ENCODE data around the gene SLC9A2. TPM values are rescaled to one million over a fixed set of nuclear protein-coding genes. Genes with fewer than 3 reads are reported as not detected.

The SLC9A2 gene
- total RNA-seq, 1 donor from 2014 or later = 0.32 TPM

- Histone ChIP-seq H3K9me3 (ENCODE audit: insufficient read depth, low read depth, low read length) (no peaks in the 10 kb centered on the region), H3K4me1 (ENCODE audit: insufficient read depth, low read length) (no peaks in the 10 kb centered on the region), H4K20me1 (ENCODE audit: insufficient read depth, low read length) (no peaks in the 10 kb centered on the region), H3K4me3 (ENCODE audit: insufficient read depth, low read depth, low read length) (no peak overlapping the region), H3K27me3 (ENCODE audit: insufficient read depth, low read length) (no peaks in the 10 kb centered on the region), H3K9ac (ENCODE audit: low read length) (no peak overlapping the region), H3K4me2 (ENCODE audit: low read length) (no peak overlapping the region), H3K27ac (ENCODE audit: low read depth, low read length) (no peak overlapping the region), H3K79me2 (ENCODE audit: insufficient read depth, low read length) (no peaks in the 10 kb centered on the region), H2AFZ (ENCODE audit: low read depth, low read length) (no peak overlapping the region), H3K36me3 (ENCODE audit: insufficient read depth, low read length) (no peaks in the 10 kb centered on the region)
- Mint-ChIP-seq H3K4me3 (ENCODE audit: unreplicated experiment) (no peak overlapping the region), H3K36me3 (ENCODE audit: low read depth, unreplicated experiment) (no peaks in the 10 kb centered on the region), H3K27ac (ENCODE audit: unreplicated experiment) (no peak overlapping the region), H3K27me3 (ENCODE audit: low read depth, unreplicated experiment) (no peaks in the 10 kb centered on the region), H3K9me3 (ENCODE audit: unreplicated experiment) (no peaks in the 10 kb centered on the region), H3K4me1 (ENCODE audit: low read depth, unreplicated experiment) (no peaks in the 10 kb centered on the region)
- DNase-seq (ENCODE audit: low read depth) (no peak), FAIRE-seq (no peak)
- TF ChIP-seq, protein P1, sequence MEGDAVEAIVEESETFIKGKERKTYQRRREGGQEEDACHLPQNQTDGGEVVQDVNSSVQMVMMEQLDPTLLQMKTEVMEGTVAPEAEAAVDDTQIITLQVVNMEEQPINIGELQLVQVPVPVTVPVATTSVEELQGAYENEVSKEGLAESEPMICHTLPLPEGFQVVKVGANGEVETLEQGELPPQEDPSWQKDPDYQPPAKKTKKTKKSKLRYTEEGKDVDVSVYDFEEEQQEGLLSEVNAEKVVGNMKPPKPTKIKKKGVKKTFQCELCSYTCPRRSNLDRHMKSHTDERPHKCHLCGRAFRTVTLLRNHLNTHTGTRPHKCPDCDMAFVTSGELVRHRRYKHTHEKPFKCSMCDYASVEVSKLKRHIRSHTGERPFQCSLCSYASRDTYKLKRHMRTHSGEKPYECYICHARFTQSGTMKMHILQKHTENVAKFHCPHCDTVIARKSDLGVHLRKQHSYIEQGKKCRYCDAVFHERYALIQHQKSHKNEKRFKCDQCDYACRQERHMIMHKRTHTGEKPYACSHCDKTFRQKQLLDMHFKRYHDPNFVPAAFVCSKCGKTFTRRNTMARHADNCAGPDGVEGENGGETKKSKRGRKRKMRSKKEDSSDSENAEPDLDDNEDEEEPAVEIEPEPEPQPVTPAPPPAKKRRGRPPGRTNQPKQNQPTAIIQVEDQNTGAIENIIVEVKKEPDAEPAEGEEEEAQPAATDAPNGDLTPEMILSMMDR (IDR thresholded peaks at IDR 0.05; ENCODE audit: insufficient read depth, low read depth, low read length) = no peak
- no peak for TF ChIP-seq EZH2 (IDR thresholded peaks at IDR 0.05; ENCODE audit: insufficient read depth, low read length)
Measured at GRCh38 chr2:102597788-102598187, 21.6 kb upstream of the SLC9A2 start.

GRCh38 chr2:102599486-102599885 lies 19.9 kb upstream of the SLC9A2 start:
- Mint-ChIP-seq H3K4me1 (ENCODE audit: low read depth, unreplicated experiment) (no peaks in the 10 kb centered on the region), H3K9me3 (ENCODE audit: unreplicated experiment) (no peaks in the 10 kb centered on the region), H3K27me3 (ENCODE audit: low read depth, unreplicated experiment) (no peaks in the 10 kb centered on the region), H3K4me3 (ENCODE audit: unreplicated experiment) (no peak overlapping the region), H3K36me3 (ENCODE audit: low read depth, unreplicated experiment) (no peaks in the 10 kb centered on the region), H3K27ac (ENCODE audit: unreplicated experiment) (no peak overlapping the region)
- FAIRE-seq (no peak), DNase-seq (ENCODE audit: low read depth) (no peak)
- Histone ChIP-seq H2AFZ (ENCODE audit: low read depth, low read length) (no peak overlapping the region), H3K4me1 (ENCODE audit: insufficient read depth, low read length) (no peaks in the 10 kb centered on the region), H3K4me2 (ENCODE audit: low read length) (no peak overlapping the region), H3K27ac (ENCODE audit: low read depth, low read length) (no peak overlapping the region), H3K27me3 (ENCODE audit: insufficient read depth, low read length) (no peaks in the 10 kb centered on the region), H3K9me3 (ENCODE audit: insufficient read depth, low read depth, low read length) (no peaks in the 10 kb centered on the region), H3K4me3 (ENCODE audit: insufficient read depth, low read depth, low read length) (no peak overlapping the region), H3K79me2 (ENCODE audit: insufficient read depth, low read length) (no peaks in the 10 kb centered on the region), H3K9ac (ENCODE audit: low read length) (no peak overlapping the region), H3K36me3 (ENCODE audit: insufficient read depth, low read length) (no peaks in the 10 kb centered on the region), H4K20me1 (ENCODE audit: insufficient read depth, low read length) (no peaks in the 10 kb centered on the region)
- TF ChIP-seq EZH2 (IDR thresholded peaks at IDR 0.05; ENCODE audit: insufficient read depth, low read length) = no peak
- TF ChIP-seq, protein P1 (IDR thresholded peaks at IDR 0.05; ENCODE audit: insufficient read depth, low read depth, low read length) = no peak

- Histone ChIP-seq H2AFZ (ENCODE audit: low read depth, low read length) (no peak overlapping the region), H3K27me3 (ENCODE audit: insufficient read depth, low read length) (no peaks in the 10 kb centered on the region), H3K79me2 (ENCODE audit: insufficient read depth, low read length) (no peaks in the 10 kb centered on the region), H3K4me2 (ENCODE audit: low read length) (no peak overlapping the region), H3K27ac (ENCODE audit: low read depth, low read length) (no peak overlapping the region), H3K9me3 (ENCODE audit: insufficient read depth, low read depth, low read length) (no peaks in the 10 kb centered on the region), H4K20me1 (ENCODE audit: insufficient read depth, low read length) (no peaks in the 10 kb centered on the region), H3K9ac (ENCODE audit: low read length) (no peak overlapping the region), H3K4me3 (ENCODE audit: insufficient read depth, low read depth, low read length) (no peak overlapping the region), H3K36me3 (ENCODE audit: insufficient read depth, low read length) (no peaks in the 10 kb centered on the region), H3K4me1 (ENCODE audit: insufficient read depth, low read length) (no peaks in the 10 kb centered on the region)
- TF ChIP-seq, protein P1 (IDR thresholded peaks at IDR 0.05; ENCODE audit: insufficient read depth, low read depth, low read length) = no peak
- no peak for TF ChIP-seq EZH2 (IDR thresholded peaks at IDR 0.05; ENCODE audit: insufficient read depth, low read length)
- H3K9me3 Mint-ChIP-seq (ENCODE audit: unreplicated experiment) = no peaks in the 10 kb centered on the region
- no peak overlapping the region for H3K27ac Mint-ChIP-seq (ENCODE audit: unreplicated experiment)
- no peak for DNase-seq (ENCODE audit: low read depth)
- no peaks in the 10 kb centered on the region for H3K4me1 Mint-ChIP-seq (ENCODE audit: low read depth, unreplicated experiment)
- no peaks in the 10 kb centered on the region for H3K36me3 Mint-ChIP-seq (ENCODE audit: low read depth, unreplicated experiment)
- peaks cover 1% of the 10 kb centered on the region for H3K27me3 Mint-ChIP-seq (ENCODE audit: low read depth, unreplicated experiment)
- H3K4me3 Mint-ChIP-seq (ENCODE audit: unreplicated experiment) = no peak overlapping the region
- FAIRE-seq = no peak
Measured at GRCh38 chr2:102601730-102602129, 17.6 kb upstream of the SLC9A2 start.
